GM19468 (cell line): ENCODE results near the gene KIFC3.
"Not testable (repeated sequence)": the region's sequence is repeated elsewhere in the genome, so short reads cannot be mapped to it uniquely, and the experiment has no call there.

Source experiments
- ATAC-seq: cut with Tn5 transposase; IDR thresholded peaks from one replicate; pipeline ENCODE4 v1.9.1; 2021; ENCODE audit warnings: mild to moderate bottlenecking, moderate library complexity, moderate number of reproducible peaks; ENCODE audit not compliant: unreplicated experiment; ENCODE audit errors: extremely low read depth

Gene KIFC3

DNA sequence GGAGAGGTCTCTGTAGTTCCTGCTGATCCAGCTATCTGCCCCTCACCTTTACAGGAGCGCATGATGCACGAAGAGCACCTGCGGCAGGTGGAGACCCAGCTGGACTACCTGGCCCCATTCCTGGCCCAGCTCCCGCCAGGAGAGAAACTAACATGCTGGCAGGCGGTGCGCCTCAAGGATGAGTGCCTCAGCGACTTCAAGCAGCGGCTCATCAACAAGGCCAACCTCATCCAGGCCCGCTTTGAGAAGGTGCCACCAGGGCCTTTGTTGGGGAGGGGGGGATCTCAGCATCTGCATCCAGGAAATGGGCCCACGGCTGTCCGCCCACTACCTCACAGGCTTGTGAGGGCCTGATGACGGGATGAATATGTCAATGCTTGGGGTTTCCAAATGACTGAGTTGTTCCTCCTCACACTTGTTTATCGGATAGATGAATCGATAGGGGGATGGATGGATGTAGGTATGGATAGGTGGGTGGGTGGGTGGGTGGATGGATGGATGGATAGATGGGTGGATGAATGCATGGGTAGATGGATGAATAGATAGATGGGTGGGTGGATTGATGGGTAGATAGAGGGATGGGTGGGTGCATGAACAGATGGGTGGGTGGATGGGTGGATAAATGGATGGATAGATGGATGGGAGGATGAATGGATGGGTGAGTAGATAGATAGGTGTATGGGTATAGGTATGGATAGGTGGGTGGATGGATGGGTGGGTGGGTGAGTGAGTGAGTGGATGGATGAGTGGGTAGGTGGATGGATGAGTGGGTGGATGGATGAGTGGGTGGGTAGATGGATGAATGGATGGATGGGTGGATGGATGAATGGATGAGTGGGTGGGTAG is 73.7 kb downstream of the KIFC3 start:
- ATAC-seq, result no peak

DNA sequence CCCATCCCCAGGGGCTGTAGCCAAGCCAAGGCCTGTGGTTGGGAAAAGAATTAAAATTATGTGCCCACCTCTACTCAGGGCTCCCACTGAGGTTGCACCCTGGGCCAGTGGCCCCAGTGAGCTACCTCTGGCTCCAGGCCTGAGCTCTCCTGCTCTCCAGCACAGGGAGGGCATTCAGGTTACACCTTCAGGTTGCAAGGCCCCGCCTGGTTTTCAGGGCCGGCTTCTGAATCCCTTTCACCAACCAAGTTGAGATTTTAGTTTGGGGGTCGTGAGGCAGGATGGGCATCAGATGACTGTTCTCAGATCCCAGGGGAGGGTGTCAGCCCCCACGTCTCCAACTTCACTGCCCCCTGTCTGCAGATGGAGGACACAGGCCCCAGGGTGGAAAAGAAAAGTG is 74.7 kb downstream of the KIFC3 start:
- no peak for ATAC-seq

- ATAC-seq, result no peak
Measured at GRCh38 chr16:57726433-57726947, 75.8 kb downstream of the KIFC3 start.

- no peak for ATAC-seq
Measured at GRCh38 chr16:57725976-57726375, 76.3 kb downstream of the KIFC3 start.

DNA sequence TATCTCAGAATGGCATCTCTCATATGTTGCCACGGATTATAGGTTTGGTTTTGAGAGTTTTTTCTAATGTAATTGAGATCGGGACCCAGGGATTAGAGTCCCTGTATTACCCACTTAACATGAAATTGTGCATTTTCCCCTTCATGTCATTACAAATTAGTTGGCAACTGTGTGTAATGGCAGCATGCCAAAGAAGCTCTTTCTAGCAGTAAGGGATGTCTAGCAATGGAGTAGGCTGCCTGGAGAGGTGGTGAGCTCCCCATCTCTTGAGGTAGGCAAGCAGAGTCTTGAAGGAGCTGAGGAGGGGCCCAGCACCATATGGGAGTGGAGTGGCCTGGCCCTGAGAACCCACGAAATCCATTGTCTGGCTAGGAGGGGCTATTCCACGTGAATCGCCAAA is 76.7 kb downstream of the KIFC3 start:
- ATAC-seq, result no peak

GRCh38 chr16:57725151-57725550 is 77.1 kb downstream of the KIFC3 start:
- no peak for ATAC-seq

DNA sequence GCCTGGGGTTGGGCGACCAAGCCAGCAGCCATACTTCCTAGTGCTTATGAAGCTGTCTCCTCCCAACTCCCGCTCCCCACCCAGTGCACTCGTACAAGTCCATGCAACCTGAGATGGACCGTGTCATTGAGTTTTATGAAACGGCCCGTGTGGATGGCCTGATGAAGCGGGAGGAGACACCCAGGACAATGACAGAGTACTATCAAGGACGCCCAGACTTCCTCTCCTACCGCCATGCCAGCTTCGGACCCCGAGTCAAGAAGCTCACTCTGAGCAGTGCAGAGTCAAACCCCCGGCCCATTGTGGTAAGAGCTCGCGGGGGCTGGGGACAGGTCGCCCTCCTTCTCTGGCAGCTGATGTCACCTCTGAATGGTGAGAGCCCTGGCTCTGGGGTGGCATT is 77.8 kb downstream of the KIFC3 start:
- no peak for ATAC-seq

GRCh38 chr16:57723170-57723569 is 79.1 kb downstream of the KIFC3 start:
- ATAC-seq, result no peak

DNA sequence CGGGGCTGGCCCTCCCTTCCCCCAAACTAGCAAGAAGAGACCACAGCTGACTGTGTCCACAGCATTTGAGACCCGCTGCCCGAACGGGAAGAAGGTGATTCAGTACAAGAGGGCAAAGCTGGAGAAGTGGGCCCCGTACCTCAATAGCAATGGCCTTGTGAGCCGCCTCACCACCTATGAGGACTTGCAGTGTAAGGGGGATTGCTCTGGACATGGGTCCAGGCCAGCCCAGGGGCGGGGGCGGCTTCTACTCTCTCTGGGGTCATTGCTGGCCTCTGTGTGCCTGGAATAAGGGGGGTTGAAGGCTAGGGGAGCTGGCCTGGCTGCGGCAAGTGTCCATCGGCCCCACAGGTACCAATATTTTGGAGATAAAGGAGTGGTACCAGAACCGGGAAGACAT is 79.6 kb downstream of the KIFC3 start:
- ATAC-seq, result no peak

- ATAC-seq, result no peak
Measured at GRCh38 chr16:57722210-57722499, 80.1 kb downstream of the KIFC3 start.

GRCh38 chr16:57721356-57722209 is 80.7 kb downstream of the KIFC3 start:
- no peak for ATAC-seq

DNA sequence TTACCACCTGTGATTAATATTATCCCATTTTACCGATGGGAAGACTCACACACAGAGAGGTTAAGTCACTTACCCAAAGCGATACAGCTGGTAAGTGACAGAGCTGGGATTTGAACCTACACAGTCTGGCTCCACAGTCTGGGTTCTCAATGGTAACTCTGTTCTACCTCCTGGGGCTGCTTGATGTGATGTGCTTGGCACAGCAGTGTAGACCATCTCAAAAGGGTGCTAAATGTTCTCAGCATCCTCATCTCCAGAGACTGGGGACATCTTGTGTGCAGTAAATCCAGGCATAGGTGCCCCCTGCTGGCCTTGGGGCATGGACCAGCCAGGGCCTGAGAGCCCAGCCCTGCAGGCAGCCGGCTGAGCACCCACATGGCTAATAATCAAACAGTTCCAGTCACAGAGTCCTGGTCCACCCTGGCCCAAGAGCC is 82.1 kb downstream of the KIFC3 start:
- ATAC-seq, result no peak

DNA sequence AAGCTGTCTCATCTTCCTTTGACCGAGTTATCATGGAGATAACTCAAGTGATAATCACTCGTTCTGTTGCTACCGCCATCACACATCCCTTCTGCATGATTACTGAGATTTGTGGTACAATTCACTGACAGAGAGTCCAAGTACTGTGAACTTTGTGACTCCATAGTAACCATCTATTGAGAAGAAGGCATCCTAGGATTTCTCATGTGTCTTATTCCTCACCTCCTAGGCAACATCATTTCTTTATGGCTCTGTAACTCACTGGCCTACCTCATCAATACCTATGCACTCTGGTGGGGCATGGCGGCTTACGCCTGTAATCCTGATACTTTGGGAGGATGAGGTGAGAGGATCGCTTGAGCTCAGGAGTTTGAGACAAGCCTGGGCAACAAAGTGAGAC is 88.2 kb downstream of the KIFC3 start:
- no peak for ATAC-seq

- ATAC-seq, result no peak
Measured at GRCh38 chr16:57713596-57713995, 88.7 kb downstream of the KIFC3 start.

- not testable (repeated sequence) for ATAC-seq
Measured at GRCh38 chr16:57712569-57712968, 89.7 kb downstream of the KIFC3 start.

DNA sequence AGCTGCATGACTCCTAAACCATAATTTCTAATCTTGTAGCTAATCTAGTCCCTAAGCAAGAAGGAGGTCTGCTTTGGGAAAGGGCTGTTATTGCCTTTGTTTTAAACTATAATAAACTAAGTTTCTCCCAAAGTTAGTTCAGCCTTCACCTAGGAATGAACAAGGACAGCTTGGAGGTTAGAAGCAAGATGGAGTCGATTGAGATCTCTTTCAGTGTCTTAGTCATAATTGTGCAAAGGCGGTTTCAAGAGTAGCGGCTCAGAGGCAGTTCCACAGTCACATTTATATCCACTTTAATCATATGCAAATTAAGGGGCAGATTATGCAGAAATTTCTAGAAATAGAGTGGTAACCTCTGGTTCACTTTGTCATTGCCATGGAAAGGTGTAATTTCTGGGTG is 90.3 kb downstream of the KIFC3 start:
- ATAC-seq, result no peak

- no peak for ATAC-seq
Measured at GRCh38 chr16:57711346-57711745, 90.9 kb downstream of the KIFC3 start.

- no peak for ATAC-seq
Measured at GRCh38 chr16:57709663-57710062, 92.6 kb downstream of the KIFC3 start.
